NCI-H1694 (cell line): ENCODE measurements around the gene PDCD1LG2.
"Not testable (repeated sequence)": the region's sequence is repeated elsewhere in the genome, so short reads cannot be mapped to it uniquely, and the experiment has no call there.

Experiments
- DNase-seq: peaks from one replicate; lab custom pipeline; 2025; lab: John Stamatoyannopoulos, UW

PDCD1LG2 gene

DNA sequence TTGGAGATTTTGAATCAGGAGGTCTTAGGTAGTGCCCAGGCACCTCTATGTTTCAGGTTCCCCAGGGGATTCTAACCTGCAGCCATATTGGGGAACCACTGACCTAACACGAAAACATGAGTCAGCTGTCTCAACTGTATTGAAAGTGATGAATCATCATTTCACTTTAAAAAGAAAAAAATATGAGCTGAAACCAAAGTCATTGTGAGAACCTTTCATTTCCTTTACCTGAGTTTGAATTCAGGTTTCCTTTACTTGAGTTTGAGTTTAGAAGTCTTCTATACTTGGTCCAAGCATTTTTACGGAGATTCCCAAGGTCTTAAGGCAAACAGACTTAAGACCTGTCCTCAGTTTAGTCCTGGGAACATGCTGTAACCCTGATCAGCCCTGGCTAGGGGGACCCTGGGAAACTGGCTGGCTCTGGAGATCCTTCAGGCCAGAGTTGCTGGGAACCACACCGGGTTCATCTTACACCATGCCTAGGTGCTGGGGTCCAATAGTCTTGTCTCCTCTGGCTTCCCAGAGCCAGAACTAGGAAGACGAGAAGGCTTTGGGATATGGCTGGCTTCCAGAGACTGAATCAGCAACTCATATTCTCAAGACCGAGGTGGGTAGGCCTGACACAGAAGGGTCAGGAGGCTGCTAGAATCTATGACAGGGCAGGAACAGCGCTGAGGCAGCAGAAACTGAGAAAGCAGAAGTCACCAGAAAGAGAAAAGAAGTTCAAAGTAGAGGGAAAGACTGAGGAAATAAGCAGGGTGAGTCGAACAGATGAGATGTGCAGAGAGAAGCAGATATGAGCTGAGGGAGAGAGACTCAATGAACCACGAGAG, 16.4 kb upstream of the PDCD1LG2 start:
- DNase-seq = no peak

DNA sequence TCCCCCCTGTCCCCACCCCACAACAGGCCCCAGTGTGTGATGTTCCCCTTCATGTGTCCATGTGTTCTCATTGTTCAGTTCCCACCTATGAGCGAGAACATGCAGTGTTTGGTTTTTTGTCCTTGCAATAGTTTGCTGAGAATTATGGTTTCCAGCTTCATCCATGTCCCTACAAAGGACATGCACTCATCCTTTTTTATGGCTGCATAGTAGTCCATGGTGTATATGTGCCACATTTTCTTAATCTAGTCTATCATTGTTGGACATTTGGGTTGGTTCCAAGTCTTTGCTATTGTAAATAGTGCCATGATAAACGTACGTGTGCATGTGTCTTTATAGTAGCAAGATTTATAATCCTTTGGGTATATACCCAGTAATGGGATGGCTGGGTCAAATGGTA, 15.6 kb upstream of the PDCD1LG2 start:
- not testable (repeated sequence) for DNase-seq

DNA sequence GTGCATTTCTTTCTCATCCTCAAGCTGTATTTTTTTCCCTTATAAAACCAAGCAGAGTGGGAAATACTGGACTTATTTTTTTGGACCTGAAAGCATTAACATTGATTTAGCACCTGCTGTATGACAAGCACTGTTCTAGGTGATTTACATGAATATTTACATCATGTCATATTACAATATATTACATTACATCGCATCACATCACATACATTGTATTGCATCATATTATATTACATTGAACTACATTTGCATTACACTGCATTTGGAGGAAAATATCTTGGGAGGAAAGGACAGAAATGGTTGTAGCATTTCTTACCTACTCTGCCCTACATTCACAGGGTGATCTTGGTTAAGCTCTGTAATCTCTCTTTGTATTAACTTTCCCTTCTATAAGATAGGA, 11.2 kb upstream of the PDCD1LG2 start:
- no peak for DNase-seq

DNA sequence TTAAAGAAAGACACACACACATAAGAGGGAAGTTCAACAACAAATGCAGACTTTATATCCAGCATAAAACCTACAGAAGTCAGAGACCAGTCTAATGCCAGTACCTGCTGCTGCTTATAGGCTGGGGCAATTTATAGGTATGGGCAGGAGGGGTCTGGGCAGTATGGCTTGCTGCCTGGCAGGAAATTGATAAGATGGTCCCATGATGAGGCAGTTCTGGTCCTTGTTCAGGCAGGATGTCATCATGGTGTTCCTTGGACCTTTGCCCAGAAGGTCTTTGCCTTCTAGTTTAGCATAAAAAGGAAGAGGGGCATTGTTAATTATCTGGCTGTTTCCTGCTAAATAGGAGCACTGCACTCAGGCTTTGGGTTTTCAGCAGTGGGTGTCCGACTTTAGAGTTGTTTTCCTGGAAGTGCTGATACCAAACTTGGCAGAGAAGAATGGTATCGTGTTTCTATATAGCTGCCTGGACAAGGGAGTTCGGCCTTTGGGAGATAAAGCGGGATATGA, 10.4 kb upstream of the PDCD1LG2 start:
- no peak for DNase-seq

DNA sequence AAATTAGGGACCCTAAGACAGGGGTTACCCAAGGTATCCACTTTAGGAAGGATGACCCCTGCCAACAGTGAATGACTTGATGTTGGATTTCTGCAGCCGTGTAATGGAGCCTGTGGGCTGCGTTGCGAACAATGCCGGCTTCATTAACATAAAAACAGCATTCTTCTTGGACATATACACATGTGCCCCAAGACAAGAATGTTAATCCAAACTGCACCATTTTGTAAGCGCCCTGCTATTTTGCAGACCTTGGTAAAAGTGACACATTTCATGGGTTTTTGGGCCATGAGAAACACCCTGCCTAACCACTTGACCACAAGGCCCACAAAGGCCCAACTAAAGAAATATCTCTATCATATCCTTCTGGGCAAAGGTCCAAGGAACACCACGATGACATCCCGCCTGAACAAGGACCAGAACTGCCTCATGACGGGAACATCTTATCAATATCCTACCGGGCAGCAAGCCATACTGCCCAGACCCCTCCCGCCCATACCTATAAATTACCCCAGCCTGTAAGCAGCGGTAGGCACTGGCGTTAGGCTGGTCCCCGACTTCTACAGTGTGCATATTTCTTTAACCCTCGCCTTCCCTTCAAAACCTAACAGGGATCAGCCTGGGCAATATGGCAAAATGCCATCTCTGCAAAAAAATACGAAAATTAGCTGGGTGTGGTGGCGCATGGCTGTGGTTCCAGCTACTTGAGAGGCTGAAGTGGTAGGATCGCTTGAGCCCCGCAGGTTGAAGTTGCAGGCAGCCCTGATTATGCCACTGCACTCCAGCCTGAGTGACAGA, 9.7 kb upstream of the PDCD1LG2 start:
- no peak for DNase-seq

DNA sequence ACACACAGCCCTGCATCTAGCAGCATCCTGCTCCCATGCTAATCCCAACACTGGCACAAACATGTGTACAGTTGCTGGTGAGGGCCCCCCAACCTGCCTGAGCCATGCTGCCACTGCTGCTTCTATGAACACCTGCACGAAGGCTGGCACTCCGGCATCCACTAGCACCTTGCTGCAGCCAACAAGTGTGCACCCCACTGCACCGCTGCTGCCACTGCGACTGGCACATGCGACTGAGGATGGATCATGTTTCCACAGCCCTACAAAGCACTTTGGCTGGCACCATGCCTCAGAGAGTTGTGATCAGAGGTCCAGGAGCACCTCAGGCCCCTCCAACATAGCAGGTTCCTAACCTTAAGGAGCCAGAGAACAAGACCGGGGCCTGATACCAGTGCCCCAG, 7.8 kb upstream of the PDCD1LG2 start:
- DNase-seq = no peak

DNA sequence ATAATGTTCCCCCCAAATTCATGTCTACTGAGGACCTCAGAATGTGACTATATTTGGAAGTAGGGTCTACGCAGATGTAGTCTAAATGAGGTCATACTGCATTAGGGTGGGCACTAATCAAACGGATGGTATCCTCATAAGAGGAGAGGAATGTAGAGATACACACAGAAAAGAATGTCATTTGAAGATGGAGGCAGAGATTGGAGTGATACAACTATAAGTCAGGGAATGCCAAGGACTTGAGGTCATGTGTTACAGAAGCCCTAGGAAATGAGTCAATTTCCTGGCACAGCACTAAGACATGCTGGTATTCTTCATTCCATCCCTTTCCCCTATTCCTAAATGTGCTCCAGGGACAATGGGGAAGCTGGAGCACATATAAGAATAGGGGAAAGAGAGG, 758 bp upstream of the PDCD1LG2 start:
- no peak for DNase-seq

DNA sequence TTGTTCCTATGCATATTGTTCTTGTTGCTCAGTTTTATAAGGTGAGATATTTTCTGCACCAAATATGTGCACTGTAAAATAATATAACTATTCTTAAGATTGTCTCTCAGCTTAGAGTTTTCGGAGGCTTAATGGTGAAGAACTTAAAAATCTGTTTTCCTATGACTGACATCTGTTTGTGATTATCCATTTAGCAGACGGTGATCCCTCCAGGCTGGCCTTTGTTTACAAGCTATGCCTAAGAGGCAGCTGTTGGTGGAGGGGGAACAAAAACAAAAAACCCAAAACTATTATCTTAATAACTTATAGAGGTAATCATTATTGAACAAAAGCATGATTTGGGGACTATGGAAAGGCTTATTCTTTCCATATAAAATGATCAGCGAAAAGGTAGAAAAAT, 658 bp downstream of the PDCD1LG2 start:
- DNase-seq = peak; percentile 22

DNA sequence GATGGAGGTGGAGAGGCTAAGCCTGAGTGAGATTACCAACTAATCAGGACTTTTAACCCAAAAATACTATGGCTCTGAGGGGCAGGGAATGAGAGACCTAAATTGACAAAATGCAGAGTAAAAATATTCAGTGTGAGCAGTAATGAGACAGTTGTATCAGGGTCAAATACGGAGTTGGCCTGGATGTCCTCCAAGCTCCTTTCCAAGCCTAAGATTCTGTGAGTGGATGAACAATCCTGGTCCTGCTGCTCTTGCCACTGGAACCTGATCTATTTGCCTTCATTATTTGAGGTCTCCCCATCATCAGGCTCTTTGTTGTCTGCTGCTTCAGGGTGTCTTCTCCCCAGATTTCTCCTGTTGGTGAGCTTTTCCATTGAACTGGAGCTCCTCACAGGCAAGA, 1.1 kb downstream of the PDCD1LG2 start:
- no peak for DNase-seq

DNA sequence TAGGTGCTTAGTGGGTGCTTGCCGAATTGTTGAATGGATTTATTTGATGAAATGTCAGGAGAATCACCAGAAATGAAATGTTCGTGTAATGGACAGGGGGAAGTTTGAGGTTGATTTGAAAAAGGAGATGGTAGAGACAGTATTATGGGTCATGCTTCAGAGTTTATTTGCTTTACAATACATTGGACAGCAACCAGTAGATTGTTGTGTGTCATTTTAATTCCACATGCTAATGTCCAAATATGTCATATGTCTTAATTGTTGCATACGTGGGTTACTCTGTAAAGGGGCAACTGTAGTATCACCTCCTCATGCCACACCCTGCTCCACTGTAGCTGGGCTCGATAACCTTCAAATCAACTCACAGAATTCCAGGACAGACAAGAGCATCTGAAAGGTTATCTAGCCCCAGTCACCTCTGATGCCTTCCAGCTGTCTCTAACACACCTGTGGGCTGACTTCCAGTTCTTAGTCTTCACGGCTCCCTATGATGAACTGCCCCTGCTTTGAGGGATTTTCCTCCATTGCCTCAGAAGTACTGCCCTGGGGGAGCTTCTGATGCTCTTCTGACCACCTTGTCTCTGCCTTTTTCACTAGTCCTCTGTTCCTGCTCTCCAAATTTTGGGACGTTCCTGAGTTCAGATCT, 1.7 kb downstream of the PDCD1LG2 start:
- no peak for DNase-seq

DNA sequence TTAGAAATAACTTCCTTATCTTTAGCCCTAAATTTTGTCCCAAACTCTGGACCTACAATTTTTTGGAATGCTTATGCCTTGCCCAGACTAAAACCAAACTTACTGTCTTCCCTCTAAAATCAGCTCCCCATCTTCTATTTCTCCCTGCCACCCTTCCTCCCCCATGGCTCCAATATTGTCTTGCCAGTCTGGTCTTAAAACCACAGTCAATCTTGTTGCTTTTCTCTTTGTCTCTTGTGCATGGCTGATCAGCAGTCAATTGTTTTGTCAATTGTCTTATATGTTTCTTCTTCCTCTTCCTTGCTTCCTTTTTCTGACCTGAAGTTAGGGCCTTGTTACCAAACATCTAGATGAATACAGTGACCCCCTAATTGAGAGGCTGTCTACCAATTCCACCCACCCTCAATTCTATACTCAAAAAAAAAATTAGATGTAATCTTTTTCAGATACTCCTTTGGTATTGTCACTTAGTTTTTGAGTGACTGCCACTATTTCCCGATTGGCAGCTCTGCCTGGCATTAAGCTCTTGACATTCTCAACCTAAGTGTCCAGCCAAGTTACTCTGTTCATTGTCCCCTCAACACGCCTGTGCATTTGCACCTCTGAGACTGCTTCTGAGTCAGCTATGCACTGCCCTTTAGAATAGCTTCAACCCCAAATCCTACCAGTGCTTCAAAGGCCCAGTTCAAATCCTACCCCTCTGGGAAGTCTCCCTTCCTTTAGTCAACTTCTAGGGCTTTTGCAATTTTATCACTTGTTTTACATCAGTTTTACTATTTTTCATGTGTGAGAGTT, 2.5 kb downstream of the PDCD1LG2 start:
- DNase-seq = no peak

DNA sequence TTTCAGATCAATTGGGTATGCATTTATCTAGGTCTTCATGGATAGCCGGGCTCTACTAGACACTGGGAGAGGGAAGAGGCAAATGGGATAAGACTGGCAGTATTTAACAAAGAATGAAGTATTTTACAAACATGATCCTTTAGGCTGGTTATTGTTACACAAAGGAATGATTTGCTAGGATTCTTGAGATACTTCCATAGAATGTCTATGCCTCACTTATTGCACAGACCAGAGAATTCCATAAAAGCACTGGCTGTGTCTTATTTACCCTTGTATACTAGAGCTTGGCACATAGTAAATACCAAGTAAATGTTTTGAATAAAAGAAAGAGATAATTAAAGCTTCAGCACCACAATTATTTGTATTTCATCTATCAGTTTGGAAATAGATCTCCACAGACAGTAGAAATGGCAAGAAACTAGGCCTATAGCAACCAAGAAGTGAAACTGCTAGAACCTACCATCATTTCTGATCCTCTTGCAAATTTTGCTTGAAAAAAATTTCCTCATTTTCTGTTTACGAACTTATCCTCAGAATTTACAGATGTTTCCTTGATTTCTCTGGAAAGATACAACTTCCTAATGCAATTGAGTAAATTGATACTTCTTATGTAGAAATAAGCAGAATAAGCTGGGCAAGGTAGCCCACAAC, 3.8 kb downstream of the PDCD1LG2 start:
- DNase-seq = no peak

DNA sequence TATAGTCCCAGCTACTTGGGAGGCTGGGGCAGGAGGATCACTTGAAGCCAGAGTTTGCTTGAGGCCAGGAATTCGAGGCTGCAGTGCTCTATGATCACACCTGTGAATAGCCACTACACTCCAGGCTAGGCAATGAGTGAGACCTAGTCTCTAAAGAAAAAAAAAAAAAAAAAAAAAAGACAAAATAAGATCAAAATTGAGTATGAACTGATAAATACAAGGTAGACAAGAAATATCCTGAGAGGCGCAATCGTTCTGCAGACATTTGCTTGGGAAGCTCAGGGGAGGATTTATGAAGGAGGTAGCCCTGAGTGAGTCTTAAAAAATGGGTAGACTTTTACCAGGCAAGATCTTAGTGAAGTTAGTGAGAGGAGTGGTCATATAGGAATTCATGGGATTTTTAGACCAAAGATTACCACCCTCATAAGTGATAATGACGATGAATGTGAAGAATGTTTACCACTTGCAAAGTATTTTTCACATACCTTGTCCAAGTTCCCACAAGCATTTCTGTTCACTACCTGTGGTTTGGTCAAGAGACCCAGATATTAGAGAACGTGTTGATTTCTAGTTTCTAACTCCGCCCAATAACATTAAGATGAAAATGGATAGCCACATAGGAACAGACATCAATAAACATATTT, 4.4 kb downstream of the PDCD1LG2 start:
- DNase-seq = no peak

DNA sequence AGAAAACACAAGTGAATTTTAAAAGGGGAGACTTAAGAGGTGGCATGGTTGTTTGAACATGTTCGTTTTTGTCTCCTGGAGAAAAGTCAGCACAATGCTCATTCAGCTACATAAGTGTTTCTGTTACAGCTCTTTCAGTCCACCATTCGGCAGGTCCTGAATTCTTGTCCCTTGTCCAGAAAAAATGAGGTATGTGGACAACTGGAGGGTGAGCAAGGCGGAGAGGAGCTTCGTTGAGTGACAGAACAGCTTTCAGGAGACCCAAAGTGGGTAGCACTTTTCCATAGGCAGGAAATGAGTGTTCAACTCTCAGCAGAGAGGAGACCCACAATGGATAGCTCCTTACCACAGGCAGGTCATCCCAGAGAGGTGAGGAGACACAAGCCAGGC, 4.9 kb downstream of the PDCD1LG2 start:
- no peak for DNase-seq

DNA sequence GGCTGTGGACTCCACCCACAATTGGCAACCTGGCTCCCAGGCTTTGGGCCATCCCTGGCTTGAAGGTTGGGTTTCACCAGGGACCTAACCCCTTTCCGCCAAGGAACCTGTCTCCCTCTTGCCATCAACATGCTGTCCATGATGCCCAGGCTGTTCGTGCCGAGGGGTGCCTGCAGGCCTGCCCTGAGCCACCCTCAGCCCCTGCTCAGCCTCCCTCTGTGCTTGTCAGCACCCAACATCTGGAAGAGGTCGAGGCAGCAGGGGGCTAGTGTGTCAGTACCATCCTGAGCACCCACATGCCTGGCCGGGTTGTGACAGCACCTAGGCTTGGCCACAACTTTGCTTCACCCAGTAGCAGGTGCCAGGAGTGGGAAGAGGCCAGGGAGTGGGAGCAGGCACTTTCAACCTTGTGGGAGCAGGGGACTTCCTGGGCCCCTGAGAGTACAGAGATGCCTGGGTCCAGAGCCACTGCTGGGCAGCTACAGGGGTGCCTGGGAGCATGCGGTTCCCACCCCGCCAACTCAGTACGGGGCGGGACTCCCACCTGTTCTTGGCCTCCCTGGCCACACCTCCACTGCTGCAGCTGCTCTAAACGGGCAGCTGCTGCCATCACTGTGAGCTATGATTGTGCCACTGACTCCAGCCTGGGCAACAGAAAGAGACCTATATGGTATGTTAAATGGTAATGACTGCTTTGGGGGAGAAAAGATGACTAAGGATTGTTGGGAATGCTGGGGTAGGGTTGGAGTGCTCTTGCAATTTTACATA, 6.3 kb downstream of the PDCD1LG2 start:
- DNase-seq = no peak

DNA sequence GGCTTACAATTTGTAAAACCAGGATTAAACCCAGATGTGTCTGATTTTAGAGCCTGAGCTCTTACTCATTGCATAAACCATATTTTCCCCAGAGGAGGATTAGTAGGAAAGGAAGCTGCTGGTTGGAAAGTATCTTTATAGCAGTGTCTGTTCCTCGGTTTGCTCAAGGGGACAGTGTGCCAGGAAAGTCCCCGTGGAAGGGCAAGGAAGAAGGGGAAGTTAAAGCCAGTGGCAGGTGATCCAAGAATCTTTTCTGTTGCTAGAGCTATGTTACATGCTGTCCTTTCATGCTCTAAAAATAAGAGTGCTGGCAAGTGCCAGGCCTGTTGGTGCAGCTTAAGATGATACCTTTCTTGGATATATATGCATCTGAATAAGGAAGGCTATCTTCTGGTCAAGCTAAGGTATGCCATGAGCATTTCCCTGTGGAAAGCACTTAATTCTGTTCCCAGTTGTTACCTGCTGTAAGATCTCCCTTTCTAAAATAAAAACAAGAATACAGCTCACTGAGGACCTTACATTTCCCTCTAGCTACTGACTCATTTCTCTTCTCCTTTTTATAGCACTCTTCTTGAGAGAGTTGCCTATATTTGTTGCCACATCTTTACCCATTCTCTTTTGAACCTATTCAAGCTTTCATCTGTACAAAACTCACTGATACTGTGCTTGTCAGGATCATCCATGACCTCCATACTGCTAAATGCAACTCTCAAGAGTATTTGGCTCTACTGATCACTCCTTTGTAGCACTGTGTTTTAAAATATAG, 8.0 kb downstream of the PDCD1LG2 start:
- DNase-seq = no peak

DNA sequence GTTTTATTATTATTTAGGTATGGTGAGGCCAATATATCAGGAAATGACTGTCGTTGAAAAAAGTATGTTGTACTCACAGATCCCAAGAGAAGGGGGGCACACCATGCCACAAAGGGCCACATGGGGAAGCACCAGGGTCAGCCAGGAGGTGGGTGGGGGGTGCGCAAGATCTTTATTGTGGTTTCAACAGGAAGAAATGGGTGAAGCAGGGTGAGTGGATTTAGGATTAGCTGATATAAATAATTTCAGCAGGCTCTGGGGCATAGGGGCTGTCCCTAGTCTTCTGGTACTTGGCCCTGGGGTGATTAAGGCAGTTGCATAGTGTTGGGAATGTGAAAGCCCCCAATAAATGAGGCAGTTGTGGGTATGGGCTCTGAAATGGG, 8.6 kb downstream of the PDCD1LG2 start:
- DNase-seq = no peak

DNA sequence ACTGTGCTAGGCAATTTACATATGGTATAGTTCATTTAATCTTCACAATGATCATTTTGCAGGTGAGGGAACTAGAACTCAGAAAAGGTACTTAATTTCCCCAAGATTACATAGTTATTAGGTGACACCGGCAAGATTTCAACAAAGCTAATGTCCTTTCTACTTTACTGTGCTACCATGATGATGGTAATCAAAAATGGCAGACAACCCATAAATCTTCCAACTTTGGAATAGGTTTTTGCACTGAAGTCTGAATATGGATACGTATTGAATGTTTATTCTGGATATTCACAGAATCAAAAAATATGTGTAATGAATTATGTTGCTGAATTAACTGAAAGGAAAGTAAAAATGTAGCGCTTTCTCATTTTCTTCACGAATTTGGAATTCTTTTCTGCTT, 13.8 kb downstream of the PDCD1LG2 start:
- no peak for DNase-seq

DNA sequence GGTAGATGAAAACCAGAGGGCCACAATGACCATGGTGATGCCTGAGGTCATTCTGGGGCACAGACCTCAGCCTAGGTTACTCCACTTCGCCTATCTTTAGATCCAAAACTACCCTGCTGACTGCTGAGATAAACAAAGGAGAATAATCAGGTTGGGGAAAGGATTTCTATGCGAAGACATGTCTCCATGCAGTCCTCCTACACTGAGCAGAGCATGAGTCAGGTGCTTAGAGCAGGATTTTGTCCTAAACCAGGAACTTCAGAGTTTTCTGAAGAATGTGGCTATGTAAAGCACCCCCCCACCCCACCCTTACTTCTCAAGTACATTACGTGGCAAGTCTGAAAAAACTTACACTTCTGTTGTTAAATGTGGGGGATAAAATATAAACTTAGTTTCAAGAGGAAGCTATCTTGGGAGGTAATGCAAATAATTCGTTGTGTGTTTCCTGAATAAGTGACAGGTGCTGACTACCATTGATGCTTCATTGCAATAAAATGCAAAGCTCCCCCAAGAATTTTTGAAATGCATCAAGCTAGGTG, 19.4 kb downstream of the PDCD1LG2 start:
- DNase-seq = no peak
